ENCODE results near the gene SND1.

The SND1 gene

GRCh38 chr7:127976738-127977120, 324.7 kb downstream of the SND1 start:
- no peak for DNase-seq

- DNase-seq: no peak
These were observed 326.4 kb downstream of the SND1 start for GRCh38 chr7:127978421-127978820.

DNA sequence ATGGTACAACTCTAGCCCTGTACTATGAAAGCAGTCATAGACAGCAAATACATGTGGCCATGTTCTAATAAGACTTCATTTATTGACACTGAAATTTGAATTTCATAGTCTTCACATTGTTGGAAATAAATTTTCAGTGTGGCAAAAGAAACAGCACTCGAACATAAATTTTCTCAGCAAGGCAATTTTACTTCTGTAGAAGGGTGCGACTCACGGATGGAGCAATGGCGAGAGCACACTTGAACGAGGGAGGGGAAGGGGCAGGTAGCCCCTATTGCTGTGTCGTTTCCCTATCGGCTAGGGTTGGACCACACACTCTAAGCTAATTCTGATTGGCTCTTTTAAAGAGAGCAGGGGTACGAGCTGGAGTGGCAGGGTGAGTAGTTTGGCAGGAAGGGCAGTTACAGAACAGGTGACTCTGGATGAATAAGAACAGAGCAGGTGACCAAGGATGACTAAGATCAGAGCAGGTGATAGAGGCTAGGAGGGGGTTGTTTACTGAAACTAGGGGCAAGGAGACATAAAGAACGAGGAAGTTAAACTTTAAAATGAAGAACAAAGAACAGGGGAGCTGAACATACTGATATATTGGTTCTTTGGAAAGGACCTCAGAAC, 327.2 kb downstream of the SND1 start:
- no peak for DNase-seq

- no peak for DNase-seq
These were observed 327.7 kb downstream of the SND1 start for GRCh38 chr7:127979728-127980126.

- DNase-seq: no peak
These were observed 328.9 kb downstream of the SND1 start for GRCh38 chr7:127980901-127981300.

GRCh38 chr7:127981965-127982364, 330.0 kb downstream of the SND1 start:
- DNase-seq: no peak

GRCh38 chr7:127983804-127984332, 331.9 kb downstream of the SND1 start:
- DNase-seq: no peak

- DNase-seq: no peak
These were observed 334.9 kb downstream of the SND1 start for GRCh38 chr7:127986581-127987521.

- no peak for DNase-seq
These were observed 336.8 kb downstream of the SND1 start for GRCh38 chr7:127988751-127989150.

DNA sequence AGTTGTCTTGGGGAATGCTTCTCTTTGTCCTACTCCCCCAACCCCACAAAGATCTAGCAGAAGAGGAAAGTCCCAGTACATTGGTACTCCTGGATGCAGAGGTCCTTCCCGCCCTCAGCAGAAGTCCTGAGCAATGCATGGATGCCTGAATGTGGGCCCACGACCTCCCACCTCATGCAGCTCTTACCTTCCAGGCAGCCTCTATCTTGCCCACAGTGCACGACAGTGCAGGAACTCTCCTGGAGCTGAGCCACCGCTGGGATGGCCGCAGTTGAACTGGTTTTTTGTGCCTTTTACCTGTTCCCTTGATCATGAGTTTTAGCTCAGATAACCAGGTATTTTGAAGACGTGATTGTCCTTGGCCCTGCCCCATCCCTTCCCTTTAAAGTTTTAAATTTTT, 341.3 kb downstream of the SND1 start:
- no peak for DNase-seq

- DNase-seq: no peak
These were observed 342.0 kb downstream of the SND1 start for GRCh38 chr7:127993987-127994386.

DNA sequence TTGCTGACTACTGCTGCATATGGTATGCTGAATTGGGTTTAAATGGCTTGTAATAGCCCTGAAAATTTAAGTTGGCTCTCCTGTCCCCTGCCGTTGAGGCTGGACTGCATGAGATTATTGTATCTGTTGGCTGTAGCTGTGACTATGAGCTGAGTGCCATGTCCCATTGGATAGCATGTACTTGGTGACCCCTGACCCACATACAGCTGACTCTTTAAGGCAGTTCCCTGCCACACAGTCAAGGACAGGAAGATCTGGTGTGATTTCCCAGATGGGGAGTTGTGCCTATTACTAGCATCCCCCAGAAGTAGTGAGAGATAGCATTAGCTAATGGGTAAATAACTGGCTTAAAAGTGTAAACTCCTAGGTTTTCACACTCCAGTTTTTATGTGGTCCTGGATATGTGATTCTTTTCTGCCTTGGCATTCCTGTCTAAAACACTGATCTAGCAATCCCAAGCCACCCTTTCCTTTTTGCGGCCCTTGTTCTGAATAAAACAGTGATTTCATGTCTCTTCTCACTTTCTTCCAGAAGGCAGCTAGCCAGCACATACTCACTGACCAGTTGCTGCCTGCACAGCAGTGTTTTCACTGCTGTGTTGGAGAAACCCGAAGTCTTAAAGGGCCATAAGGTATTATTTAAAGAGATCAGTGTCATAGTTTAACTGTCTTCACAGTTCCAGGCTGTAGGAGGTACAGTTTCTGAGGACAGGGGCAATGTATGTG, 343.3 kb downstream of the SND1 start:
- DNase-seq: no peak

DNA sequence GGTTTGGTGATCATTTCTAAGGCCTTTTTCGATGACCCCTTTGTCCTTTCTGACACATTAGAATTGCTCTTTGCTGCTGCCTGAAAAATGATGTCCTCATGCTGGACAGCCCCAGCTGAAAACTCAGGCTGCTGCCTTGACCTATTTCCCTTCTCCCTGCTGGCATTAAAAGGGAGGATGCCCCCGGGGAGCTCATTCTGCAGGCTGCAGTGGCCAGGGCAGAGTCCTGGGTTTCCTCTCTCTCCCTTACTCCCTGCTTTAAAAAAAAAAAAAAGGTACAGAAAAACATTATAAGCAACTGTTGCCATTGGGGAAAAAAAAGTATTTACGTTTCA, 343.9 kb downstream of the SND1 start:
- no peak for DNase-seq

DNA sequence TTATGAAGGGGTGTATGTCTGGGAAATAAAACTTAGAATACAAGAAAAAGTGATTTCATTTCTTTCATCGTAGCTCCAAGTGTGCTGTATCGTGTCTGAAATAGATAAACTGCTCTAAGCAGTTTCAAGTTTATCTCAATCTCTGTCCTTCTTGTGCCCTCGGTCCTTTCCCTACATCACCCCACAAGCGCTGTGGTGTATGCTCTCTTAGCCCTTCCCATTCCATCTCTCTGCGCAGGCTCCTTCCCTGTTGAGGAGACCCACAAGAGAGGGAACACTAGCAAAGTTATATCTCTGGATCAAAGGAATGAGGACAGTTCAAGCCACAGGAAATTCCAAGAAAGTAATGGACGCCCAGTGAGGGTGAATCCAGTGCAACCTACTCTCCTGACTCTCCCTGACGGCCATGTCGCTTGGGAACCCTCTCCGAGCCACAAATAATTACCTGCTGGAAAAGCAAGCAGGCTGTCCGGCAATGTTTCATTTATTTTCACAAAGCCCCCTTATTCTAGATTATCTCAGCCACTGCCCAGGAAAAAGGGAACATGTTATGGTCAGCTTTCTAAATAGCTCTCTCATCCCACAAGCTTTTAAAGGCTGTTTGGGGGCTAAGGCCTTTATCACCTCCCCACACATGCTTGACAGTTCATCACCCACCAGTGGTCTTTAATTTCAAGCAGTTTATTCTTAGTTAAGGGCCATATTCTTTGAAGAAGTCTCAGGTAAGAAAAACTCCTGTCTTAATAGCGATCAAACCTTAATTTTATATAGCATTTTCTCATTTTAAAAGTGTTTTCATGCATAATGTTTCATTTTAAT, 344.5 kb downstream of the SND1 start:
- DNase-seq: no peak

DNA sequence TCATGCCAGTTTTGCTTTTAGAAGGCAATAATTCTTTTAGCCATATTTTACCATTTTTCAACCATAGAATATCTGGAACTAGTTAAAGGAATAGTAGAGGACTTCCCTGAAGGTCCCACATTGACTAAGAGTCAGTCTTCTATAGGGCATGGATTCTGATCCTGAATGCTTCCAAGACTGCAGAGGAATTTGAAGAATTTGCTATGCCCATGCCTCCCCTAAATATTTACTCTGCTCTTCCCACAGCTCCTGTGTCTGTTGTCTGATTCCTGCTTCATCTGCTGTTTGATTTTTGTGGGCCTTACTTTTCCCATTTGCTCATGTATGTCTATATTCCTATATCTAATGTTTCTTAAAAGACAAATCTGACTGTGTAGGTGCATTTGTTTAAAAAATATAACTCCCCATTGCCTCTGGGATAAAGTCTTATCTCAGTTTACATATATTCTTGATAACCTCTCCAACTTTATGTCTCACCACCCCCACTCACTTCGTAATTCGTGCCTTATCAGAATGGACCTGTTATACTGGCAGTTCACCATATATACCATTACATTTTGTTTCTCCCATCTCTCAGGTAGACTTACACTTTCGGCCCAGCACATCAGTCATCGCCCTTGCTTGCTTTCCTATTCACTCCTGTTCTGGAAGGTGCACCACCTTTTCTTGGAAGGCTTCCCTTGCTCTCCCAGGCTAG, 345.4 kb downstream of the SND1 start:
- no peak for DNase-seq

- DNase-seq: no peak
These were observed 346.7 kb downstream of the SND1 start for GRCh38 chr7:127998671-127999070.

DNA sequence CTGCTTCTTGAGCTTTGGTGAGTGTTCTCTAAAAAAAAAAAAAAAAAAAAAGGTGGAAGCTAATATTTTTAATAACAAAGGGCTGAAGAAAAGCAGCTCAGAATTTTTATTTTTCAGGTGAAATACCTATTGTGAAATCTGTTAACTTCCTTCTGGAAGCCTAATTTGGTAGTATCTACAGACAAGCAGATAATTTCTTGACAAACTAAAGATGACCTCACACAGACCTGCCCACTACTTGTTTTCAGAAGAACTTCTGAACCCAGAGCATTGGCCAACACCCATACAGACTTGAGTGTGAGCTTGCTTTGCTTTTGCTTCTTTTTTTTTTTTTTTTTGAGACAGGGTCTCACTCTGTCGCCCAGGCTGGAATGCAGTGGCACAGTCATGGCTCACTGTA, 348.1 kb downstream of the SND1 start:
- no peak for DNase-seq

GRCh38 chr7:128000854-128001265, 348.9 kb downstream of the SND1 start:
- DNase-seq: no peak

DNA sequence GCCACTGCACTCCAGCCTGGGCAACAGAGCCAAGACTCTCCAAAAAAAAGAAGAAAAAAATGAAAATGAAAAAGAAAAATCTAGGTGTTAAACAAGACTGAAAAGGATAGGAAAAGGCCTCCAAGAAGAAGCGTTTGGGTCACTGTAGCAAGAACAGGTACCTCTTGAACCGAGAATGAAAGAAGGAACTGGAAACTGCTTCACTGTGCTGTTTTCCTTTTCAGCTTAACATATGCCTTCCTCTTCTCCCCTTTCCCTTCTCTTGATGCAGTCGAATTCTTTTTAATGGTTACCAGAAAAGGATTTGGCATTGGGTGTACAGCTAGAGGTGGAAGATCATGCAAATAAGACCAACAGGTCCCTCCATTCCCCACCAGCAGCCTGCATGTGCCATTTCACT, 351.2 kb downstream of the SND1 start:
- no peak for DNase-seq

DNA sequence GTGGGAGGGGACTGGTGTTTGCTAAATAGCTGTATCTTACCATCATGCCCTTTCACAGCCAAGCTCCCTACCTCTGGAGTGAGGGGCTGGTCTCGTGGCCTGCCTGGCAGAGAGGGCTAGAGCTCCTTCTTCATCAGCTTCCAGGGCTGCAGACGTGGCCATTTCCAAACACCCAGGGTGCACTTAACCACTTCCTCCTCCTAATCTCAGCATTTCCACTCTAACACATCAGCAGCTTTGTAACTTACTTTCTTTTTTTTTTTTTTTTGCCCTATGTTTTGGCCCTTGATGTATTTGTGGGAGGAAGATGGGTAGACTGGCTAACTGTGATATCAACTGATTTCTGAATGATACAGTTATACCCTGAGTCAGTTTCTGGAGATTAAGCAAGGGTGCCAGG, 351.8 kb downstream of the SND1 start:
- no peak for DNase-seq

DNA sequence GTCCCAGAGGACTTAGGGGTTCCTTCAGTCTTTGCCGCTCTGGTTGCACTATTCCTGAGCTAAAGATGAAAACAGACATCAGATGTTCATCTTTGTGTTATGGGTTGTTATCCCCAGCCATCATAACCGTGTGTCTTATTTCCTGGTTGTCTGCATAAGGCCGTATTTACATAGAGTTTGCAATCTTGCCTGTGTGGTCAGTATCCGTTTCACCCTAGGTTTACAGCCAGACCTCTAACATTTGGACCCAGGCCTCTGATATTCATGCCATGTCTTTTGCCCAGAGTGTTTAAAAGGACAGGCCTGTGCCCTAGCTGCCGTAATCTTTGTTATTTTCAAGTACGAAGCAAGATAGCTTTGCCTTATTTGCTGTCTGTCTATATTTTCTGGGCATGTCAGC, 352.6 kb downstream of the SND1 start:
- DNase-seq: no peak

- DNase-seq: no peak
These were observed 353.1 kb downstream of the SND1 start for GRCh38 chr7:128005117-128005516.

Data from T1000 (cell line).